Neuronal stem cell (in vitro differentiated cells): Measurements from ENCODE around the gene ZSWIM1.
A peak's percentile ranks its signal among the peaks of the same experiment; 100 is the strongest.

ENCODE experiments used
- DNase-seq: peaks from one replicate; pipeline ENCODE4 v3.0.0-alpha.2; 2013; ENCODE audit warnings: low spot score
- H2AFZ ChIP-seq: one replicate; pipeline ENCODE4 v1.6.1; 2013; ENCODE audit warnings: mild to moderate bottlenecking, low read length, inconsistent platforms
- H2AK5ac ChIP-seq: 2 replicates; pipeline ENCODE4 v1.6.1; 2013; ENCODE audit warnings: low read depth, mild to moderate bottlenecking, inconsistent platforms, low read length, moderate library complexity, mixed read lengths
- H2BK120ac ChIP-seq: 2 replicates; pipeline ENCODE4 v1.6.1; 2013; ENCODE audit warnings: low read depth, mild to moderate bottlenecking, inconsistent platforms, low read length, moderate library complexity, mixed read lengths
- H2BK12ac ChIP-seq: one replicate; pipeline ENCODE4 v1.6.1; 2013; ENCODE audit warnings: low read length, inconsistent platforms
- H2BK15ac ChIP-seq: 2 replicates; pipeline ENCODE4 v1.6.1; 2013; ENCODE audit warnings: mild to moderate bottlenecking, low read length, inconsistent platforms, mixed read lengths
- H2BK5ac ChIP-seq: one replicate; pipeline ENCODE4 v1.6.1; 2013; ENCODE audit warnings: inconsistent platforms, mild to moderate bottlenecking, low read length, moderate library complexity
- H3K14ac ChIP-seq: one replicate; pipeline ENCODE4 v1.6.1; 2013; ENCODE audit warnings: low read length, inconsistent platforms
- H3K18ac ChIP-seq: 2 replicates; pipeline ENCODE4 v1.6.1; 2013; ENCODE audit warnings: low read length, inconsistent platforms
- H3K23ac ChIP-seq: 2 replicates; pipeline ENCODE4 v1.6.1; 2013; ENCODE audit warnings: low read depth, mild to moderate bottlenecking, mixed read lengths, low read length, inconsistent platforms; ENCODE audit not compliant: poor library complexity
- H3K27ac ChIP-seq: replicated peaks from 3 replicates; pipeline ENCODE4 v1.5.1; 2013; ENCODE audit warnings: low read length, inconsistent platforms
- H3K27me3 ChIP-seq, 3 experiments: 2 replicates each; pipeline ENCODE4 v1.6.1; 2013; ENCODE audit warnings: low read length in 3 of 3, mild to moderate bottlenecking in 2 of 3, inconsistent platforms in 1 of 3, low read depth in 1 of 3, mixed read lengths in 1 of 3, moderate library complexity in 1 of 3; ENCODE audit not compliant: control insufficient read depth in 3 of 3, insufficient read depth in 3 of 3
- H3K36me3 ChIP-seq, 2 donors: replicated peaks in 1 of 2; 2 replicates each; pipeline ENCODE4 v1.6.1; 2013; ENCODE audit warnings: low read length in 2 of 2; ENCODE audit not compliant: control insufficient read depth in 2 of 2, insufficient read depth in 2 of 2
- H3K4ac ChIP-seq: 2 replicates; pipeline ENCODE4 v1.6.1; 2013; ENCODE audit warnings: inconsistent platforms, mild to moderate bottlenecking, low read length, moderate library complexity
- H3K4me1 ChIP-seq, 2 donors: 1 replicate in 1 of 2; 2 replicates in 1 of 2; pipeline ENCODE4 v1.6.1; 2013; ENCODE audit warnings: low read length in 2 of 2, low read depth in 1 of 2; ENCODE audit not compliant: control insufficient read depth in 2 of 2, insufficient read depth in 1 of 2
- H3K4me2 ChIP-seq: one replicate; pipeline ENCODE4 v1.6.1; 2013; ENCODE audit warnings: mild to moderate bottlenecking, low read length, inconsistent platforms; ENCODE audit not compliant: insufficient read depth, poor library complexity, severe bottlenecking
- H3K4me3 ChIP-seq, 2 donors: 2 replicates each; pipeline ENCODE4 v1.5.1; 2013; ENCODE audit warnings: low read length in 2 of 2, mild to moderate bottlenecking in 2 of 2, inconsistent platforms in 1 of 2, moderate library complexity in 1 of 2
- H3K79me1 ChIP-seq: one replicate; pipeline ENCODE4 v1.6.1; 2013; ENCODE audit warnings: low read depth, mild to moderate bottlenecking, inconsistent platforms, low read length, moderate library complexity
- H3K9ac ChIP-seq: one replicate; pipeline ENCODE4 v1.6.1; 2013; ENCODE audit warnings: mild to moderate bottlenecking, low read depth, low read length, inconsistent platforms; ENCODE audit not compliant: poor library complexity
- H3K9me3 ChIP-seq, 2 donors: replicated peaks in 1 of 2; 2 replicates each; pipeline versions ENCODE3 to v1.6.1; 2013; ENCODE audit warnings: low read length in 2 of 2, mild to moderate bottlenecking in 2 of 2, inconsistent platforms in 1 of 2, low read depth in 1 of 2, mixed read lengths in 1 of 2, moderate library complexity in 1 of 2; ENCODE audit not compliant: control insufficient read depth in 2 of 2, insufficient read depth in 1 of 2
- H4K8ac ChIP-seq: one replicate; pipeline ENCODE4 v1.6.1; 2013; ENCODE audit warnings: low read depth, mild to moderate bottlenecking, inconsistent platforms, low read length, moderate library complexity
- H4K91ac ChIP-seq: one replicate; pipeline ENCODE4 v1.6.1; 2013; ENCODE audit warnings: low read length, low read depth, mild to moderate bottlenecking, inconsistent platforms; ENCODE audit not compliant: poor library complexity
- WGBS, 2 donors: extraction: QIAGEN DNeasy Blood & Tissue Kit; methylation state at CpG; one replicate each; pipeline ENCODE4 v1.1.7; 2013; ENCODE audit warnings: missing lambda C conversion rate in 2 of 2, mixed read lengths in 1 of 2; ENCODE audit not compliant: insufficient read length in 2 of 2, insufficient replicate concordance in 1 of 2; ENCODE audit errors: extremely low coverage in 2 of 2; 5-methylcytosine and 5-hydroxymethylcytosine counted together

The ZSWIM1 gene

GRCh38 chr20:45833883-45834796 is 46.9 kb upstream of the ZSWIM1 start:
- Histone ChIP-seq H4K8ac (peak overlapping the region; percentile 19), H3K4ac (no peak overlapping the region), H3K27me3 (no peaks in the 10 kb centered on the region), H3K14ac (peak overlapping the region; percentile 57), H4K91ac (no peak overlapping the region), H2AK5ac (peak overlapping the region; percentile 48), H3K9me3 (no peaks in the 10 kb centered on the region), H3K27ac (peak overlapping the region; percentile 72), H2BK5ac (peak overlapping the region; percentile 33), H3K36me3 (peaks cover 0 to 21% of the 10 kb centered on the region in 2 donors), H3K18ac (peak overlapping the region; percentile 94), H2BK120ac (no peak overlapping the region), H3K23ac (peak overlapping the region; percentile 87), H2BK15ac (peak overlapping the region; percentile 32), H2AFZ (peak overlapping the region; percentile 91), H3K4me3 (peak overlapping the region; percentile 69 to 80), H3K4me2 (peak overlapping the region; percentile 66), H2BK12ac (no peak overlapping the region), H3K4me1 (peaks cover 5 to 8% of the 10 kb centered on the region in 2 donors), H3K9ac (peak overlapping the region; percentile 89), H3K79me1 (no peaks in the 10 kb centered on the region)
- WGBS, 2 donors = no CpG with 5 or more reads among the region's 71 CpGs
- peak; percentile 77 for DNase-seq

- Histone ChIP-seq H2BK15ac (no peak overlapping the region), H2AK5ac (peak overlapping the region; percentile 7), H3K4ac (no peak overlapping the region), H3K36me3 (peaks cover 0 to 23% of the 10 kb centered on the region in 2 donors), H3K18ac (no peak overlapping the region), H2BK120ac (no peak overlapping the region), H3K4me2 (no peak overlapping the region), H3K9me3 (no peaks in the 10 kb centered on the region), H3K27ac (no peak overlapping the region), H3K14ac (no peak overlapping the region), H3K9ac (no peak overlapping the region), H3K4me1 (peaks cover 5 to 8% of the 10 kb centered on the region in 2 donors), H3K23ac (peak overlapping the region; percentile 18), H2BK5ac (peak overlapping the region; percentile 33), H2BK12ac (no peak overlapping the region), H2AFZ (no peak overlapping the region), H3K27me3 (no peaks in the 10 kb centered on the region), H3K79me1 (no peaks in the 10 kb centered on the region), H3K4me3 (peak overlapping the region in 1 of 2 donors; percentile 69), H4K8ac (no peak overlapping the region), H4K91ac (no peak overlapping the region)
- DNase-seq = no peak
- no CpG with 5 or more reads among the region's 14 CpGs for WGBS, 2 donors
Measured at GRCh38 chr20:45834797-45835161, 46.2 kb upstream of the ZSWIM1 start.

GRCh38 chr20:45835329-45835765 is 45.7 kb upstream of the ZSWIM1 start:
- Histone ChIP-seq H3K9ac (no peak overlapping the region), H3K23ac (no peak overlapping the region), H2BK120ac (no peak overlapping the region), H3K27ac (no peak overlapping the region), H3K18ac (no peak overlapping the region), H3K14ac (no peak overlapping the region), H3K36me3 (peaks cover 0 to 26% of the 10 kb centered on the region in 2 donors), H2AFZ (no peak overlapping the region), H2AK5ac (no peak overlapping the region), H2BK15ac (no peak overlapping the region), H3K4me2 (no peak overlapping the region), H3K79me1 (no peaks in the 10 kb centered on the region), H3K9me3 (no peaks in the 10 kb centered on the region), H4K91ac (no peak overlapping the region), H2BK12ac (no peak overlapping the region), H3K27me3 (no peaks in the 10 kb centered on the region), H2BK5ac (no peak overlapping the region), H3K4ac (no peak overlapping the region), H3K4me3 (no peak overlapping the region), H3K4me1 (peaks cover 5 to 8% of the 10 kb centered on the region in 2 donors), H4K8ac (no peak overlapping the region)
- DNase-seq = no peak
- no CpG with 5 or more reads among the region's 3 CpGs for WGBS, 2 donors

- Histone ChIP-seq H3K23ac (no peak overlapping the region), H3K4ac (no peak overlapping the region), H2BK5ac (no peak overlapping the region), H3K9me3 (no peaks in the 10 kb centered on the region), H3K27ac (no peak overlapping the region), H4K8ac (no peak overlapping the region), H2BK15ac (no peak overlapping the region), H3K79me1 (no peaks in the 10 kb centered on the region), H2AK5ac (no peak overlapping the region), H4K91ac (no peak overlapping the region), H2AFZ (no peak overlapping the region), H3K18ac (no peak overlapping the region), H3K4me3 (no peak overlapping the region), H3K4me2 (no peak overlapping the region), H3K4me1 (peaks cover 5 to 8% of the 10 kb centered on the region in 2 donors), H2BK12ac (no peak overlapping the region), H3K9ac (no peak overlapping the region), H3K27me3 (no peaks in the 10 kb centered on the region), H2BK120ac (no peak overlapping the region), H3K36me3 (peaks cover 0 to 28% of the 10 kb centered on the region in 2 donors), H3K14ac (no peak overlapping the region)
- no CpG with 5 or more reads among the region's 5 CpGs for WGBS, 2 donors
- DNase-seq = no peak
Measured at GRCh38 chr20:45835825-45836224, 45.2 kb upstream of the ZSWIM1 start.
